Measurements from ENCODE around the gene SLC6A11. TPM values are rescaled to one million over a fixed set of nuclear protein-coding genes. Genes with fewer than 3 reads are reported as not detected.

Gene SLC6A11
- total RNA-seq, 1 experiment from 2014 or later = 1.5 TPM

DNA sequence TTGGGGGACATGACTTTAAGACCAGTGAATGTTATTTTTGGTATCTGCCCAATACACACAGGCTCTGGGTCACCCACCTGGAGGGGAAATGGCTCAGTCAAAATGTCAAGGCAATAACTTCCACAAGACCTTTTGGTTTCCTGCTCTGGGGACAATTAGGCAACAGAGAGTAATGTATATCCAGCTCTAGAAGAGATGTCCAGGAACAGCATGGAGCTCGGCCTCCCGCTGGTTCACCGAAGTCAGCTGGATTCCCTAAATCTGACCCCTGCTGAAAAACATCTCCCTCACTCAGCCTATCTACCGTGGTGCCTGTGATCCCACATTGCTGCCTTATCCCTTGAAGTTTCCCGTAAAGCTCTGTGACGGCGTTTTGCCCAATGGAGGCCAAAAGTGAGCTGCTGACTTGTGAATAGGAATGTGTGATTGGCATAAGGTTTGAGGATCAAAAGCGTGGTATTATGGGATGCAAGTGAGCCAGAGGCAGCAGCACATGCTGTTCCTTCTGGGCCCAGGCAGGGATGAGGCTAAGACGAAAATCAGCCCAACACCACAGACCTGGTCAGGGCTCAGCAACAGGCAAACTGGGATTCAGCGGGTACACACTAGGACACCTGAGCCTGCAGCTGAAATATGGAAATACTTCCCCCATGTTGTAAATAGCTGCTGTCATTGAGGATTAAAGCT, 47.2 kb upstream of the SLC6A11 start:
- DNase-seq = peak; percentile 12
- Mint-ChIP-seq H3K9me3 (no peaks in the 10 kb centered on the region), H3K4me3 (no peak overlapping the region), H3K27ac (no peak overlapping the region), H3K36me3 (ENCODE audit: insufficient read depth in 1 of 3, low read depth in 3 of 3) (no peaks in the 10 kb centered on the region), H3K27me3 (ENCODE audit: low read depth) (peaks cover 26% of the 10 kb centered on the region), H3K4me1 (peaks cover 2 to 5% of the 10 kb centered on the region in 2 experiments; a peak in 3 of 4 replicates)
- Histone ChIP-seq H3K14ac (ENCODE audit: insufficient read depth, low read length) (no peak overlapping the region), H2AFZ (ENCODE audit: low read length) (no peak overlapping the region), H4K8ac (replicated peaks; ENCODE audit: insufficient read length, low read depth, low read length) (no peak overlapping the region), H4K5ac (ENCODE audit: insufficient read length, low read depth, low read length) (no peak overlapping the region), H3K18ac (ENCODE audit: insufficient read length, low read depth, low read length) (no peak overlapping the region), H3K4me1 (ENCODE audit: insufficient read depth, low read length) (no peaks in the 10 kb centered on the region), H3K23me2 (ENCODE audit: insufficient read length, low read depth, low read length, poor library complexity, severe bottlenecking) (no peaks in the 10 kb centered on the region), H2AK5ac (ENCODE audit: insufficient read length, low read length) (no peak overlapping the region), H3K27ac (ENCODE audit: insufficient read length, low read depth, low read length) (no peak overlapping the region), H3K23ac (ENCODE audit: insufficient read length, low read depth, low read length) (no peak overlapping the region), H4K91ac (ENCODE audit: insufficient read length, low read depth, low read length) (no peak overlapping the region), H3K4ac (ENCODE audit: low read depth, low read length) (no peak overlapping the region), H3K79me2 (ENCODE audit: insufficient read depth, low read length) (no peaks in the 10 kb centered on the region), H2BK15ac (ENCODE audit: low read depth, low read length) (no peak overlapping the region), H3K79me1 (ENCODE audit: insufficient read depth, low read depth, low read length, poor library complexity, severe bottlenecking) (no peaks in the 10 kb centered on the region), H2BK12ac (ENCODE audit: insufficient read length, low read depth, low read length) (no peak overlapping the region), H3T11ph (ENCODE audit: low read length) (no peak overlapping the region), H2BK5ac (ENCODE audit: insufficient read length, low read length) (no peak overlapping the region), H3K4me2 (ENCODE audit: insufficient read depth, insufficient read length, low read length) (no peak overlapping the region), H3K27me3 (ENCODE audit: insufficient read depth, low read length) (no peaks in the 10 kb centered on the region; the same call in 1 of the 2 replicates), H3K56ac (ENCODE audit: insufficient read length, low read depth, low read length) (no peak overlapping the region), H3K9me3 (ENCODE audit: control insufficient read depth, low read depth, low read length) (no peaks in the 10 kb centered on the region), H2BK20ac (ENCODE audit: low read depth, low read length, poor library complexity, severe bottlenecking) (no peak overlapping the region), H3K9ac (ENCODE audit: extremely low read depth, insufficient read length, low read length) (no peak overlapping the region), H2BK120ac (ENCODE audit: low read depth, low read length, poor library complexity, severe bottlenecking) (no peak overlapping the region), H4K20me1 (ENCODE audit: control insufficient read depth, insufficient read depth, insufficient read length) (no peaks in the 10 kb centered on the region)
- WGBS (ENCODE audit: extremely low coverage, insufficient read length, low lambda C conversion rate) = no CpG with 5 or more reads among the region's 10 CpGs
- TF ChIP-seq, protein P1, sequence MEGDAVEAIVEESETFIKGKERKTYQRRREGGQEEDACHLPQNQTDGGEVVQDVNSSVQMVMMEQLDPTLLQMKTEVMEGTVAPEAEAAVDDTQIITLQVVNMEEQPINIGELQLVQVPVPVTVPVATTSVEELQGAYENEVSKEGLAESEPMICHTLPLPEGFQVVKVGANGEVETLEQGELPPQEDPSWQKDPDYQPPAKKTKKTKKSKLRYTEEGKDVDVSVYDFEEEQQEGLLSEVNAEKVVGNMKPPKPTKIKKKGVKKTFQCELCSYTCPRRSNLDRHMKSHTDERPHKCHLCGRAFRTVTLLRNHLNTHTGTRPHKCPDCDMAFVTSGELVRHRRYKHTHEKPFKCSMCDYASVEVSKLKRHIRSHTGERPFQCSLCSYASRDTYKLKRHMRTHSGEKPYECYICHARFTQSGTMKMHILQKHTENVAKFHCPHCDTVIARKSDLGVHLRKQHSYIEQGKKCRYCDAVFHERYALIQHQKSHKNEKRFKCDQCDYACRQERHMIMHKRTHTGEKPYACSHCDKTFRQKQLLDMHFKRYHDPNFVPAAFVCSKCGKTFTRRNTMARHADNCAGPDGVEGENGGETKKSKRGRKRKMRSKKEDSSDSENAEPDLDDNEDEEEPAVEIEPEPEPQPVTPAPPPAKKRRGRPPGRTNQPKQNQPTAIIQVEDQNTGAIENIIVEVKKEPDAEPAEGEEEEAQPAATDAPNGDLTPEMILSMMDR (conservative IDR thresholded peaks at IDR 0.05) = no peak
